ENCODE measurements around the gene SLC32A1. TPM values are rescaled to one million over a fixed set of nuclear protein-coding genes. Genes with fewer than 3 reads are reported as not detected.

Gene SLC32A1
- total and polyA plus RNA-seq, 2 of the 4 experiments (the other 2 are of a cell fraction), result not detected

GRCh38 chr20:38725931-38726803 is 1.9 kb downstream of the SLC32A1 start:
- no TSS peak for BruUV-seq (replicated peaks)
- POLR2A ChIA-PET (ENCODE audit: unreplicated experiment), result no interaction called here

More at GRCh38 chr20:38725931-38726803, 1.9 kb downstream of the SLC32A1 start:
- peak; percentile 35; the same call in 1 of the 2 replicates for TF ChIP-seq RAD21 (IDR thresholded peaks at IDR 0.05; ENCODE audit: low read length)
- TF ChIP-seq, protein P1, sequence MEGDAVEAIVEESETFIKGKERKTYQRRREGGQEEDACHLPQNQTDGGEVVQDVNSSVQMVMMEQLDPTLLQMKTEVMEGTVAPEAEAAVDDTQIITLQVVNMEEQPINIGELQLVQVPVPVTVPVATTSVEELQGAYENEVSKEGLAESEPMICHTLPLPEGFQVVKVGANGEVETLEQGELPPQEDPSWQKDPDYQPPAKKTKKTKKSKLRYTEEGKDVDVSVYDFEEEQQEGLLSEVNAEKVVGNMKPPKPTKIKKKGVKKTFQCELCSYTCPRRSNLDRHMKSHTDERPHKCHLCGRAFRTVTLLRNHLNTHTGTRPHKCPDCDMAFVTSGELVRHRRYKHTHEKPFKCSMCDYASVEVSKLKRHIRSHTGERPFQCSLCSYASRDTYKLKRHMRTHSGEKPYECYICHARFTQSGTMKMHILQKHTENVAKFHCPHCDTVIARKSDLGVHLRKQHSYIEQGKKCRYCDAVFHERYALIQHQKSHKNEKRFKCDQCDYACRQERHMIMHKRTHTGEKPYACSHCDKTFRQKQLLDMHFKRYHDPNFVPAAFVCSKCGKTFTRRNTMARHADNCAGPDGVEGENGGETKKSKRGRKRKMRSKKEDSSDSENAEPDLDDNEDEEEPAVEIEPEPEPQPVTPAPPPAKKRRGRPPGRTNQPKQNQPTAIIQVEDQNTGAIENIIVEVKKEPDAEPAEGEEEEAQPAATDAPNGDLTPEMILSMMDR (conservative IDR thresholded peaks at IDR 0.05; ENCODE audit: low read depth, low read length), result peak; percentile 34; the same call in 1 of the 2 replicates
- no peak for TF ChIP-seq RCOR1 (IDR thresholded peaks at IDR 0.05; ENCODE audit: insufficient replicate concordance, low read length)
- Histone ChIP-seq H3K36me3 (ENCODE audit: control insufficient read depth, insufficient read depth, low read length) (no peaks in the 10 kb centered on the region), H2BK20ac (ENCODE audit: low read depth, low read length) (no peak overlapping the region), H2AFZ (replicated peaks; ENCODE audit: low read length, poor library complexity) (no peak overlapping the region), H2BK15ac (ENCODE audit: low read depth, low read length) (no peak overlapping the region), H3K14ac (replicated peaks; ENCODE audit: low read depth, low read length) (no peak overlapping the region), H3K27ac (ENCODE audit: insufficient read depth, low read length) (no peak overlapping the region), H3K18ac (ENCODE audit: low read depth, low read length) (no peak overlapping the region), H2BK120ac (ENCODE audit: low read depth, low read length) (no peak overlapping the region), H3K4me3 (ENCODE audit: insufficient read depth, low read depth, low read length) (no peak overlapping the region), H4K91ac (ENCODE audit: insufficient read depth, low read depth, low read length) (no peak overlapping the region), H2BK5ac (ENCODE audit: low read depth, low read length, poor library complexity, severe bottlenecking) (no peak overlapping the region), H3K9me1 (ENCODE audit: insufficient read depth, low read length) (no peaks in the 10 kb centered on the region; the same call in 1 of the 2 replicates), H3K4ac (ENCODE audit: low read depth, low read length) (no peak overlapping the region), H3K9ac (ENCODE audit: low read depth, low read length) (no peak overlapping the region), H3K4me2 (ENCODE audit: low read depth, low read length) (no peak overlapping the region), H3K79me1 (ENCODE audit: low read depth in 1 of 2, low read length in 2 of 2) (no peaks in the 10 kb centered on the region), H4K20me1 (ENCODE audit: insufficient read depth, low read length) (peaks cover 8% of the 10 kb centered on the region), H3K9me3 (ENCODE audit: control insufficient read depth, insufficient read depth, low read length) (peaks cover 10% of the 10 kb centered on the region; the same call in 1 of the 2 replicates), H3K27me3 (ENCODE audit: control insufficient read depth, insufficient read depth, low read length) (peaks cover 92% of the 10 kb centered on the region), H2AK9ac (replicated peaks; ENCODE audit: low read depth, low read length, poor library complexity) (peak overlapping the region; percentile 23), H4K5ac (ENCODE audit: low read depth, low read length) (no peak overlapping the region), H3K56ac (ENCODE audit: extremely low read depth, insufficient read depth, low read length) (no peak overlapping the region), H2AK5ac (ENCODE audit: low read depth, low read length) (no peak overlapping the region), H4K8ac (ENCODE audit: low read depth in 2 of 2, low read length in 2 of 2) (no peak overlapping the region), H3K4me1 (ENCODE audit: control insufficient read depth, insufficient read depth, low read length) (no peaks in the 10 kb centered on the region; the same call in 1 of the 2 replicates), H3K23ac (ENCODE audit: low read depth, low read length) (no peak overlapping the region)
- CTCF ChIA-PET, result interaction anchor here (0.6 kb wide), 1 partner anchor 14 kb away, joined by 5 read pairs; no protein-coding TSS in a partner anchor
- in situ Hi-C loops (cut with MboI; ENCODE audit: low sequenced_read_pairs), result loop anchor here (25.0 kb wide), 2 partner anchors 111 to 264 kb away; partner anchors contain the start of gene RALGAPB
- DNase-seq (peak; percentile 11), ATAC-seq (ENCODE audit: low read depth) (peak; percentile 32; the same call in 1 of the 2 replicates)
- intact Hi-C loops (cut with micrococcal nuclease), result no loop called here
- 7% methylated on average over 25 of the region's 53 CpGs; no CpG with 5 or more reads in 1 of the 2 experiments for WGBS, 2 experiments (ENCODE audit: extremely low coverage in 2 of 2, insufficient read length in 1 of 2)
- dilution Hi-C loops (cut with HindIII; ENCODE audit: low sequenced_read_pairs, unreplicated experiment), result no loop called here

Measured in IMR-90 (cell line).